LNCaP clone FGC (cell line): Measurements from ENCODE around the gene GPR35.

Experiments used
- DNase-seq: peaks from one replicate; pipeline ENCODE4 v3.0.0-alpha.2; 2011; ENCODE audit warnings: low read depth
- H3K4me3 ChIP-seq: 2 replicates; pipeline ENCODE4 v1.5.1; 2011; ENCODE audit warnings: mild to moderate bottlenecking, low read depth, low read length, control low read depth
- CTCF ChIP-seq: IDR thresholded peaks from 2 replicates; pipeline ENCODE4 v1.5.1; 2012; ENCODE audit warnings: mild to moderate bottlenecking; ENCODE audit not compliant: control insufficient read depth, insufficient read depth; ENCODE audit errors: extremely low read depth

Gene GPR35

GRCh38 chr2:240662681-240663080 is 37.4 kb downstream of the GPR35 start:
- no peak for TF ChIP-seq CTCF
- H3K4me3 ChIP-seq: no peak overlapping the region
- no peak for DNase-seq

DNA sequence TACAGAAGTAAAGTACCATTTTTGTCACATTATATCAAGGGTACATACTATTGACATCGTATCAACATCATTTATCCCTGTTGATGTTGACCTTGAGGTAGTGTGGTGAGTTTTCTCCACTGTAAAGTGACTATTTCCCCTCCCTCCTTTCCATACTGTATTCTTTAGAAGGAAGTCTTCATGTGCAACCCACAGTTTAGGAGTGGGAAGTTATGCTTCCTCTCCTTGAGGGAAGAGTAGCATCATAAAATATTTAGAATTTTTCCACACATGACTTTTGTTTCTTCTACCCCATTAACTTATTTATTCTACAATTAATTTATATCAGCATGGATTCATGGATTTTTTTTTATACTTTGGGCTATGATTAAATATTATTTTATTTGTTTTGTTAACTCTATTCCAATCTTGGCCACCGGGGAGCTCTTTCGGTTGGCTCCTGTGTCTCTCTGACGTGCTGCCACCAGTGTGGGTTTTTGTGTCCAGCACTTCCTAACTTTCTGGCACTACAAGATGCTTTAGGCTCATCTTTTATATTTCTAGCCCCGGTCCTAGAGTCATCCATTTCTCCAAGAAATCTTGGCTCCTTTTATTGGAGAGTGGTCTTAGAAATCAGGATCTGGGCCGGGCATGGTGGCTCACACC is 38.4 kb downstream of the GPR35 start:
- no peak for TF ChIP-seq CTCF
- no peak for DNase-seq
- H3K4me3 ChIP-seq: no peak overlapping the region

DNA sequence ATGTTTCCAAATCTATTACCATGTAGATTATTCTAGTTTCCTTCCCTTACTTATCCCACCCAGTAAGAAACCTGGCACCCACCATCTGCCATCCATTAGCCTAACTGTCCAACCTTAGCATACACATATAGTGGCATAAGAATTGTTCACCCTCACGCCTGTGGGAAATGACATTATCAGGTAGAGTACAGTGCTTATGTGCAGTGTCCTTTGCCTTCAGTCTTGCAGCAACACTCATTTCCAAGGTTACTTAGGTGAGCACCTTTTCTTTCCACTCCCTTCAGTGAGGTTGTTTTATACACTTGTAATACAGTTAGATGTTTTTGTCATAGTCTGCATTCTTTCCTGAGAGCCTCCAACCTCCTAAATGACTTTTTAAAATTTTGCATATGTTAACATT is 39.3 kb downstream of the GPR35 start:
- TF ChIP-seq CTCF: no peak
- DNase-seq: no peak
- H3K4me3 ChIP-seq: no peak overlapping the region

DNA sequence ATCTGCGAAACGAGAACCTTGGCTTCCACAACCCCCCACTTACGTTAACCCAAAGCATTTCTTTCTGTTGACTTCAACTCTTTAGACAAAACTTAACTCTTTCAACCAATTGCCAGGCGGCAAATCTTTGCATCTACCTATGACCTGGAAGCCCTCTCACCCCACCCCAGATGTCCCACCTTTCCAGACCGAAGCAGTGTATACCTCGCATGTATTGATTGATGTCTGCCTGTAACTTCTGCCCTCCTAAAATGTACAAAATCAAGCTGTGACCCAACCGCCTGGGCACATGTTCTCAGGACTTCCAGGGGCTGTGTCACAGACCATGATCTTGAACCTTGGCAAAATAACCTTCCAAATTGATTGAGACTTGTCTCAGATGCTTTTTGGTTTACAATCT is 45.1 kb downstream of the GPR35 start:
- H3K4me3 ChIP-seq: no peak overlapping the region
- DNase-seq: no peak
- TF ChIP-seq CTCF: no peak

DNA sequence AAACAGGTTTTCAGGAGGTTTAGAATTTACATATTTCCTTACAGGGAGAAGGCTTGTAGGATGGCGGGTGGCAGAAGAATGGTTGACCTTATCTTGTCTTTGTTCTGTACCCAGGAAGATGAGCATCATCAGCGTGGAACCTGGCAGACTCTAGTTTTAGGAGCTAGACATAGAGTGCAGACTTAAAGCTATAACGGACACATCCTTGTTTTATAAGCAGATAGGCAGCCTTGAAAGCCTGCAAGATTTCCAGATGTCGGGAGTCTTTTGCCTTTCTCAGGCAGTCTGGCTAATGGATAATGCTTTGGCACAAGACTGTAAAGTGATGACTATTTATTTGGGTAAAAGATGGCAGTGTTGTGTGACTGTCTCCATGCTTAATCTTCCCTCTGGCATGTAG is 45.7 kb downstream of the GPR35 start:
- no peak overlapping the region for H3K4me3 ChIP-seq
- DNase-seq: no peak
- TF ChIP-seq CTCF: no peak

- H3K4me3 ChIP-seq: no peak overlapping the region
These were observed 46.9 kb downstream of the GPR35 start for GRCh38 chr2:240672076-240672700.

More at GRCh38 chr2:240672076-240672700, 46.9 kb downstream of the GPR35 start:
- no peak for TF ChIP-seq CTCF
- no peak for DNase-seq
